T47D (cell line): ENCODE results near the gene SH3RF2.

Source experiments
- DNase-seq, 2 experiments: peaks; one replicate each; pipeline versions ENCODE4 v3.0.0 to v3.0.0-alpha.2; 2011 to 2012; ENCODE audit warnings: low read depth in 1 of 2, low spot score in 1 of 2
- JUND ChIP-seq: IDR thresholded peaks from 2 replicates; pipeline ENCODE4 v1.6.1; 2012; ENCODE audit warnings: low read depth
- in situ Hi-C: cut with HindIII; loops from 2 replicates; pipeline ENCODE4 v1.10.0; 2016; ENCODE audit warnings: low sequenced_read_pairs, low pct_unique_long_range_greater_than_20kb

The SH3RF2 gene

DNA sequence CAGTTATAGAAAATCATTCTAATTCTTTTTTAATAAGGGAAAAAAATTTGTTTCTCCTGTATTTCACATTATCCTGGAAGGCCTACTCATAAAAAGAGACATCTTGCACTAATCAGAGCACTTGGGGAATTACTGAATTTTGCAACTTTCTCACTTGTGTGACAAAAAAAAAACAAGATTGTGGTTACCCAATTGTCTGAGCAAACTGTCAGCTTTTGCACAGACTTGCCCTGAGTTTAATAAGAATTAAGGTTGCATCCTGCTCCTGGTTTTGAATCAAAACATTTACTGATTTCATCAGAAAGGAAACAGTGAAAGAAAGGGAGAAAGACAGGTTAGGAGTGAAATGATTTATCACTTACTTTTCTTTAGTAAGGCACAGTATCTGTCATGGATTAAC is 10.6 kb upstream of the SH3RF2 start:
- TF ChIP-seq JUND: no peak
- in situ Hi-C loops: no loop called here
- DNase-seq: peak in 1 of 2 experiments; percentile 35

DNA sequence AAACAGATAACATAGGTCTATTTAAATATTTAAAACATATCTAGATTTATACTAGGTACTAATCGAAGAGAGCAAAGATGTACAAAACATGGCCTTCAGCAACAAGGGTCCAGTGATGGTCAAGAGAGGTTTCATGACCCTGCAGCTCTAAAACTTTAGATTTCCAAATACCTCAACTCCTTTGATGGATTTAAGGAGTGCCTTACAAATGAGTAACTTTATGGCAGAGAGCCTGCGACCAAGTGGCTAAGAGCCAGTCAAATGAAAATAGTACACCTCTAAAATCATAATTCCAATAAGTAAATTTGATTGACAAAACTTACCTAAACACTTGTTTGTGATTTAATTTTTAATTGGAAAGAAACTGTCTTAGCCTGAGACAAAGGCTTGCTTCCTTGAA is 4.7 kb upstream of the SH3RF2 start:
- no peak for TF ChIP-seq JUND
- DNase-seq: no peak
- in situ Hi-C loops: no loop called here

DNA sequence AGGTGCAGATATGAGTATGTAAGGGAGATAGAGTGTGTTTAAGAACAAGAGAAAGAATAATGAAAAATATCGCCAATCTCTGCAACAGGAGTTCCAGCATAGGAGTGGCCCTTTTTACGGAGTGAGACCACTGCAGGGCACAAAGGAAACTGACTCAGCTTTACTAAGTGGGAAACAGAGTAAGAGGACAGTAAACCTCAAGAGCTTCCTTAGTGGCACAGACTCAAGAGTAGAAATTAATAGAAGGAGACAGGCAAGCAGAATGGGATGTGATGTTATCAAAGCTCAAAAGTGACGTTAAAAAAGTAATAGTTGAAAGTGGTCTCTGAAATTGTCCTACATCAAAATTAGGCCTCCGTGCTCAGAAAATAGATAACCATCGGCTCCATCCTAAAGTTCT is 2.1 kb upstream of the SH3RF2 start:
- in situ Hi-C loops: no loop called here
- DNase-seq: no peak
- TF ChIP-seq JUND: no peak

DNA sequence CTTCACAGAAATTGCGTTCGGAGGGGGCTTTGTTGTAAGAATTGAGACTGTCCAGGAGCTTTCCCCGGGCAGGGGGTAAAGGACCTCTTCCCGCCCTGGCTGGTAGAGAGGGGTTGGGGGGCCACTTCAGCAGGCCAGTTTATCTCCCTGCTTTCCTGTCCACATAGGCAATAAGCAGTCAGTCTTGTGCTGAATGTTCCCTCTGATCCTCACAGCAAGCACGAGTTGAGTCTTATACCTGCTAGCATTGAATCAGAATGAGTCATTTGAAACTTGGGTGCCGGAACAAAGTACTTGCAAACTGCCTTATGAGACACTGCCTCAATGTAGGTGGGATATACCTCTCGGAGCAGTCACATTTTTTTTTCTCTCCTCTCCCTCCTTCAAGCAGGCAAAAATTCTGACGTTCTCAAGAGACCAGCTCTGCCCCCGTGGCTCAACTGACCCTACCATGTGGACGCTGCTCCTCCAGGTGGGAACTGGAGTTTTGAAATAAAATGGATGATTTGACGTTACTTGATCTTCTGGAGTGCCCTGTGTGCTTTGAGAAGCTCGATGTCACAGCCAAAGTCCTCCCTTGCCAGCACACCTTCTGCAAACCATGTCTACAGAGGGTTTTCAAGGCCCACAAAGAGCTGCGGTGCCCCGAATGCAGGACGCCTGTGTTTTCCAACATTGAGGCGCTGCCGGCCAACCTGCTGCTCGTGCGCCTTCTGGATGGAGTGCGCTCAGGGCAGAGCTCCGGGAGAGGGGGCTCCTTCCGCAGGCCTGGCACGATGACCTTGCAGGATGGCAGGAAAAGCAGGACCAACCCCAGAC is 1.3 kb downstream of the SH3RF2 start:
- no peak for TF ChIP-seq JUND
- DNase-seq: peak; percentile 36 to 58
- in situ Hi-C loops: no loop called here

DNA sequence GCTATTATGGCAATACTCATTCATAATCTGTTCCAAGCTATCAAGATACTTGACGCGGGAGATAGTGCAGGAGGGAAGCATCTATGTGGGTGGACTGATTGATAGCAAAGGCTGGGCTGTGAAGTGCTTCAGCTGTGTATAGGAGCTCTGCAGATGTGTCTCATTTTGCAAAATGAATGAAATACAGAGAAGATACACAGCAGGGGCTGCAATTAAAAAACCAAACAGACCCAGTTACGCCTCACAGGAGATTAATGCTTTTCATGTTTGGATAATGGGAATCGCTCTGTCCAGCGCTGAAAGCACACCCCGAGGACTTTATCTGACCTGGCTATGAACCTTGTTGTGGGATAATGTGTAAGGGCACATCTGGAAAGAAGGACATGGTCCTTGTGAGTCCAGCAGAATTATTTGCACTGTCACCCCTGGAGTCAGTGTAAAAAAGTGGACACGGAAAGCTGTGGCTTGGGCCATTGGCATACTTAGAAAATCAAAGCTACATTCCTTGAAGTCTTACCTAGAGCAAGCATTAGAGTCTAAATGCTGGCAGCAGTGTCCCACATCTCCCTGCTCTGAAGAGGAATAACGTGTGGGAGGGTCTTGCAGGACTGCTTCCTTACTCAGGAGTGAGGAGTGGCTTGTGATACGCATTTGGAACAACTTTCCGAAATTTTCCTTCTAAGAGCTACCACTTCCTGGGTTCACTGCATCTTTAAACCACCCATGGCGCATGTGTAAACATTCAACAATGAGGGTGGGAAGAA is 2.6 kb downstream of the SH3RF2 start:
- in situ Hi-C loops: no loop called here
- no peak for DNase-seq
- TF ChIP-seq JUND: no peak

DNA sequence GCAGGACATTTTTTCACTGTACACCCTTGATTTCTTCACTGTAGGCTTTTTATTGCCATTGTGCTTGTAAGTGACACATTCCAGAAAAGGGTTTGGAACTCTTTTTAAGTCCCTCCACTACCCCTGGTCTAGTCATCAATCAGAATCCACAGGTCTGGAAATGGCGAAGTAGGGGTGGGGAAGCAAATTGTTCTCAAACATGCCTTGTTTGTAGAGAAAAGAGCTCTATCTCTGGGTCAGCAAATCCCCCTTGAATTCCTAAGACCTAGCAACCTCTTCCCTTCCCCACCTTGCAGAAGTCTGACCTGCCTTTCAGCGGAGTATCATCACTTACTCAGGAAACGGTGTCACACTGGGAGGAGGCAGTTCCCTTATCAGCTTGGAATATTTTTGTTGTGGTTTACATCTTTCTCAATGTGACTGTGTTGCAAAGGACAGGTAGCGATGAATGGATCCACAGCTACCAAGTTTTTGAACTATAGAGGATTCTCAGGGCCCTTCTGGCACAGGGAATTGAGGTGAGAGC is 3.2 kb downstream of the SH3RF2 start:
- no peak for DNase-seq
- in situ Hi-C loops: no loop called here
- no peak for TF ChIP-seq JUND

DNA sequence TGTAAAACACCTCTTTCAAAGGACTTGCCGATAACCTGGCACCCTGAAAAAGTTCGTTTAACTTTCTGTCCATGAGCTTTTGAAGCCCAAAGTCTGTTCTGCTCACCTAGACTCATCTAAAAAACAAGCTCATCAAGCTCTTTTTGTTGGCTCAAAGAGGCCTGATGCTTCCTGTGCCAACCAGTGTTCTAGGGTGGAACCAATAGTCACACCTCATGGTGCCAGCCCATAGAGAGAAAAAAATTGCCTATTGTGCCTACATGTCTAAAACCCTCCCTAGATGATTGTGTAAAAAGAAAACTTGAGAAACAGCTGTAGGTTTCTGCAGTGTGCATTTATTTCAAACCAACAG is 4.7 kb downstream of the SH3RF2 start:
- in situ Hi-C loops: no loop called here

DNA sequence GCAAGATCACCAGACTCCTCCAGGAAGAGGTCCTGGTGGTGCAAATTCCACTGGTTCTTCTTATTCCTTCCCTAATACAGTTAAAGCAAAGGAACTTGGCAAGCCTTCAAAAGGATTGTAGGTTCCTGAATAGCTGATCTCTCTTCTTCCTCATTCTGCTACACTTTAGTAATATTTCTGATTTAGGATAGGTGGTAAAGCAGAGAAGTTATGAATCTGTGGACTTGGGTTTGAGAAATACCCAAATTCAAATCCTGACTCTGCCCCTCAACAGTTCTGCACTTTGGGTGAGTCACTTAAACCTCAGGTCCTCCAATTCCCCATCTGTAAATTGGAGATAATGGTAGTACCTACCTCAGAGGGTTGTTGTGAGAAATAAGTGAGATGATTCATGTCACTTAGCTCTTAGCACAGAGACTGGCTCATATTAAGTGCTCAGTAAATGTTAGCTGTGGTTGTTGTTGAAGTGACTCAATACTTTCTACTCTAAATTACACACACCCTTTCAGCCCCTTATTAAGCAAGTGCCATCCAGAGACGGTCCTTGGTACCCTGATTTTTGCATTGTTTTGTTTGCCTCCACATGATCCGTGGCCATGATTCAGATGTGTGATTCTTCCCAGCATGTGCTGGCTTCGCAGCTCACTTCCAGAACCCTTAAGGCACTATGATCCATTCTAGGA is 5.2 kb downstream of the SH3RF2 start:
- no peak for TF ChIP-seq JUND
- in situ Hi-C loops: no loop called here
- DNase-seq: no peak

More for the DNA sequence above, 4.7 kb downstream of the SH3RF2 start:
- no peak for TF ChIP-seq JUND
- no peak for DNase-seq

DNA sequence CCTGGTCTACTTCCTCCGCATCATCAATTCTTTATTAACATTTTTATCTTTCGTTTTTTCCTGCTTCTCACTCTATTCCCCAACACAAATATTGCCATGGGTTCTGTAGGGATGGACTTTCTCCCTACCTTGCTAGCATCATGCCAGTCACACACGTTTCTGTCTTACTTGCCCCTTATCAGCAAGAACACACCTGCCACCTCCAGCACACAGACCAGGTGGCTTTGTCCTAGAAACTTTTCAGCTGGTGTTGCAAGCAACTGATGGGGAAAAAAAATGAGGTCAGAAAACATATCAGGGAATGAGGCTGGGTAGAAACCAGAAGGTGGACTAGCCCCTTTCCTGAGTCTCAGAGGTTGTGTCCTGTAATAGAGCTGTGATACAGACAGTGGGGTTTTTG is 5.8 kb downstream of the SH3RF2 start:
- DNase-seq: no peak
- in situ Hi-C loops: no loop called here
- no peak for TF ChIP-seq JUND

DNA sequence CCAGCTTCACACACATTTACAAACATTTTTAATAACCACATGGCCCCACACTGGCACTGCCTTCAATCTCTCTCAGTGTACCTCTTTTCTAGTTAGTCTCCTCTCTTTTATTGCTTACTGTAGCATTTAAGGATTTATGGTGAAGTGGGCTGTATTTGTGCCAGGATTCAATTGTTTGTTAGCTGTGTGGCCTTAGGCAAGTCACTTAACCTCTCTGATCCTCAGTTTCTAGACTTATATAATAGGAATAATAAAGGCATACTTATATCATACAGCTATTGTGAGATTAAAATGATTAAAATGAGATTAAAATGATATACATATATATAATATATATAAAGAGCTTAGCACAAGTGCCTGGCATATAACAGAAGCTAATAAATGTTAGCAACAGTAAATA is 6.4 kb downstream of the SH3RF2 start:
- in situ Hi-C loops: no loop called here

DNA sequence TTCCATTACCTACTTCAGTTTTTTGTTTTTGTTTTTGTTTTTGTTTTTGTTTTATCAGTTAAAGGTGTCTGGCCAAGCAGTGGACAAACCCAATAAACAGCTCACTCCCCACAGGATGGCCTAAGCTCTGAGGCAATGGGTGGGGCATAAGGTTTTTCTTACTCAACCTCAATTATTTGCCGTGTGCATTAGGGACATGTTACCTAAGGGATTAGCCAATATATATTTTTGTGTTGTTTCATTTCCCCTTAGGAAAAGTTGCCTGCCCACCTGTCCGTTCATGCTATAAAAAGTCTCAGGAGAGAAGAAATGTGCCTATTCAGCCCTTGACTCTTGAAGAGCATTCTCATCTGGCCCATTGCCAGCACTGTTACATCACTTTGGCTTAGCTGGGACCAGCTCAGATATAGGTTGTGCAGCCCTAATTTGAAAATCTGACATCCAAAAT is 7.3 kb downstream of the SH3RF2 start:
- no peak for TF ChIP-seq JUND
- peak in 1 of 2 experiments; percentile 58 for DNase-seq
- in situ Hi-C loops: no loop called here

More for the DNA sequence above, 6.4 kb downstream of the SH3RF2 start:
- TF ChIP-seq JUND: no peak
- DNase-seq: no peak

DNA sequence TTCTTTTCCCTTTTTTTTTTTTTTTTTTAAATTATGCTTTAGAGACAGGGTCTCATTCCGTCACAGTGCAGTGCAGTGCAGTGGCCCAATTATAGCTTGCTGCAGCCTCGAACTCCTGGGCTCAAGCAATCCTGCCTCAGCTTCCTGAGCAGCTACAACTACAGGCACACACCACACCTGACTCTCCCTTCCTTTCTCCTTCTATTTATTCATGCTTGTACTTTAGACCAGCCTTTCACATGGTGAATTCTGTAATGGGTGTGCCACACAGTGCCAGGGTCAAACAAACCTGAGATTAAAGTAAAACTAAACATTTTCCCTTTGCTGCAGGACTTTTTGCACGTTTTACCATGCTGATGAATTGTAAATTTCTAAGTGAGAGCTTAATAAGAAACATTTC is 8.0 kb downstream of the SH3RF2 start:
- no peak for DNase-seq
- TF ChIP-seq JUND: no peak
- in situ Hi-C loops: no loop called here
